KG1 (cell line): ENCODE measurements around the gene SETD2.
"Not testable (repeated sequence)": the region's sequence is repeated elsewhere in the genome, so short reads cannot be mapped to it uniquely, and the experiment has no call there.

Experiments
- DNase-seq: peaks from one replicate; lab custom pipeline; 2025; lab: John Stamatoyannopoulos, UW

Gene SETD2

GRCh38 chr3:47149339-47149933, 14.5 kb downstream of the SETD2 start:
- no peak for DNase-seq

GRCh38 chr3:47145272-47145671, 18.6 kb downstream of the SETD2 start:
- DNase-seq, result no peak

GRCh38 chr3:47143068-47143467, 20.8 kb downstream of the SETD2 start:
- no peak for DNase-seq

- DNase-seq, result not testable (repeated sequence)
Measured at GRCh38 chr3:47142536-47142935, 21.4 kb downstream of the SETD2 start.

GRCh38 chr3:47140973-47141461, 22.9 kb downstream of the SETD2 start:
- not testable (repeated sequence) for DNase-seq

- not testable (repeated sequence) for DNase-seq
Measured at GRCh38 chr3:47140553-47140952, 23.4 kb downstream of the SETD2 start.

GRCh38 chr3:47134311-47134710, 29.6 kb downstream of the SETD2 start:
- no peak for DNase-seq

GRCh38 chr3:47133641-47134040, 30.3 kb downstream of the SETD2 start:
- no peak for DNase-seq

GRCh38 chr3:47130557-47130956, 33.4 kb downstream of the SETD2 start:
- DNase-seq, result no peak

- DNase-seq, result no peak
Measured at GRCh38 chr3:47128137-47128536, 35.8 kb downstream of the SETD2 start.

GRCh38 chr3:47123857-47124256, 40.1 kb downstream of the SETD2 start:
- DNase-seq, result no peak

GRCh38 chr3:47121409-47121808, 42.5 kb downstream of the SETD2 start:
- DNase-seq, result no peak

- no peak for DNase-seq
Measured at GRCh38 chr3:47120138-47120537, 43.8 kb downstream of the SETD2 start.

- DNase-seq, result not testable (repeated sequence)
Measured at GRCh38 chr3:47119387-47119786, 44.5 kb downstream of the SETD2 start.

GRCh38 chr3:47117807-47118364, 46.0 kb downstream of the SETD2 start:
- no peak for DNase-seq

- DNase-seq, result not testable (repeated sequence)
Measured at GRCh38 chr3:47115524-47115923, 48.4 kb downstream of the SETD2 start.

- DNase-seq, result no peak
Measured at GRCh38 chr3:47113669-47114365, 50.1 kb downstream of the SETD2 start.

- DNase-seq, result no peak
Measured at GRCh38 chr3:47112997-47113396, 50.9 kb downstream of the SETD2 start.

GRCh38 chr3:47109393-47109792, 54.5 kb downstream of the SETD2 start:
- DNase-seq, result no peak

- DNase-seq, result no peak
Measured at GRCh38 chr3:47108546-47108945, 55.4 kb downstream of the SETD2 start.

- no peak for DNase-seq
Measured at GRCh38 chr3:47104259-47104658, 59.7 kb downstream of the SETD2 start.

- no peak for DNase-seq
Measured at GRCh38 chr3:47103619-47104018, 60.3 kb downstream of the SETD2 start.

GRCh38 chr3:47102081-47102600, 61.8 kb downstream of the SETD2 start:
- no peak for DNase-seq
